Measurements from ENCODE around the gene RPS28. TPM values are rescaled to one million over a fixed set of nuclear protein-coding genes. Genes with fewer than 3 reads are reported as not detected.

Gene RPS28
- 283 to 958 TPM (median 922 TPM) in 5 replicates for total RNA-seq (2022; extraction: Qiagen RNA extraction)

GRCh38 chr19:8321067-8321985, at the start of gene RPS28, which contains the start of gene NDUFA7:
TSS of gene RPS28 (plus strand) at chr19:8321496. CDS start at chr19:8321531, 35 bp downstream.
TSS of gene NDUFA7 (minus strand) at chr19:8321375. CDS start at chr19:8321358, 17 bp downstream.

GRCh38 chr19:8307965-8308866, 13.1 kb upstream of the RPS28 start, which contains the start of gene CD320:
TSS of gene CD320 (minus strand) at chr19:8308358. CDS start at chr19:8308290, 68 bp downstream.

DNA sequence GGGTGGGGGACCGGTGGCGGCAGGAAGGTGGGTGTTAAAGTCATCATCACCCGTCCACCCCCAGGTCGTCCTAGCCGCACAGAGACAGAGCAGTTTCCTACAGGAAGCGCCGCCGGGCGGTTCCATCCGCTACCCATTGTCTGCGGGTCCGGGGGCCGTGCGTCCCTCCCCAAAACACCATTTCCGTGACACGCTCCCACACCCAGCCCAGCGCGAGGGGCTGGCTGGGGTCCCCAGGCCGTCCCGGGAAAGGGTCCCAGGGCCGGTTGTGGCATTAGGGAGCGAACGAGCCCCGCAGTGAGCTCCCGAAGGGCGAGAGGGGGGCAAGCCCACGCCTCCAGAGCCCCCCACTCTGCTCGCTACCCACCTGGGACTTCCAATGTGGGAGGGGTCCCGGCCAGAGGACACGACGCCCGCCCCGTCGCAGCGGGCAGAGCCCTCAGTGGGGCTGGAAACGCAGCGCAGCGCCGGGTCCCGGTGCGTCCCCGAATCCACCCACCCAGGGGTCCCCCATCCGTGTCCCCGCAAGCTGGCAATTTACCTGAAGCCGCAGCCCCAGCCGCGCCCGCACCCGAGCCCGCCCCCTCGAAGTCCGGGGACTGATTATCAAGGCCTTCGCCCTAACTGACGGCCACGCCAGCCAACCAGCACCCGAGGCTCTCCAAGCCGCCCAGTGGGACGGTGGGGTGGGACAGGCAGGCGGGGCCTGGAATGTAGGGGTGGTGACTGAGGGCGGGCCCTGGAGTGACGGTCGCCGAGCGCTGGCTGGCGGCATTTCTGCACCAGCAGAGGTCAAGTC, 21.6 kb downstream of the RPS28 start, which contains the start of gene KANK3:
Gene KANK3 (minus strand): TSS at position 579 of the 799 bp plus-strand sequence. CDS start 5,434 bp downstream, outside the sequence.

GRCh38 chr19:8363803-8364771, 42.8 kb downstream of the RPS28 start, which contains the start of gene ANGPTL4:
TSS of gene ANGPTL4 (plus strand) at chr19:8364155. CDS start at chr19:8364322, 167 bp downstream.

Other genes with a start within 250 kb of the RPS28 start
- gene FBN3, start 171.9 kb upstream of the RPS28 start, total RNA-seq (2022; extraction: Qiagen RNA extraction): 0.01 to 0.17 TPM in 2 of 5 replicates, not detected in the others
- 2.6 to 3.8 TPM (median 2.7 TPM) in 5 replicates for gene CERS4, start 112.1 kb upstream of the RPS28 start, total RNA-seq (2022; extraction: Qiagen RNA extraction)
- 55.9 to 101 TPM (median 93.5 TPM) in 5 replicates for gene CD320, start 13.1 kb upstream of the RPS28 start, total RNA-seq (2022; extraction: Qiagen RNA extraction)
- gene NDUFA7, start 121 bp upstream of the RPS28 start, total RNA-seq (2022; extraction: Qiagen RNA extraction): 56.0 to 97.2 TPM (median 92.6 TPM) in 5 replicates
- gene KANK3, start 21.8 kb downstream of the RPS28 start, total RNA-seq (2022; extraction: Qiagen RNA extraction): 5.3 to 8.6 TPM (median 7.2 TPM) in 5 replicates
- 519 to 718 TPM (median 655 TPM) in 5 replicates for gene ANGPTL4, start 42.7 kb downstream of the RPS28 start, total RNA-seq (2022; extraction: Qiagen RNA extraction)
- 90.9 to 101 TPM (median 96.6 TPM) in 5 replicates for gene RAB11B, start 68.9 kb downstream of the RPS28 start, total RNA-seq (2022; extraction: Qiagen RNA extraction)
- 15.0 to 21.2 TPM (median 20.4 TPM) in 5 replicates for gene MARCHF2, start 91.8 kb downstream of the RPS28 start, total RNA-seq (2022; extraction: Qiagen RNA extraction)
- 223 to 332 TPM (median 235 TPM) in 5 replicates for gene HNRNPM, start 123.5 kb downstream of the RPS28 start, total RNA-seq (2022; extraction: Qiagen RNA extraction)
- 0.08 to 0.16 TPM (median 0.09 TPM) in 5 replicates for gene PRAM1, start 181.1 kb downstream of the RPS28 start, total RNA-seq (2022; extraction: Qiagen RNA extraction)
- gene ZNF414, start 192.7 kb downstream of the RPS28 start, total RNA-seq (2022; extraction: Qiagen RNA extraction): 13.8 to 21.3 TPM (median 18.9 TPM) in 5 replicates

Measured in A549 treated with Hydrocortisone at 1 μM for 4 hours (cell line).